DMS 273 (cell line): Measurements from ENCODE around the gene SCNN1A.
A peak's percentile ranks its signal among the peaks of the same experiment; 100 is the strongest.

Experiments
- DNase-seq: peaks from one replicate; lab custom pipeline; 2025; ENCODE audit not compliant: unreplicated experiment; lab: John Stamatoyannopoulos, UW

Gene SCNN1A

DNA sequence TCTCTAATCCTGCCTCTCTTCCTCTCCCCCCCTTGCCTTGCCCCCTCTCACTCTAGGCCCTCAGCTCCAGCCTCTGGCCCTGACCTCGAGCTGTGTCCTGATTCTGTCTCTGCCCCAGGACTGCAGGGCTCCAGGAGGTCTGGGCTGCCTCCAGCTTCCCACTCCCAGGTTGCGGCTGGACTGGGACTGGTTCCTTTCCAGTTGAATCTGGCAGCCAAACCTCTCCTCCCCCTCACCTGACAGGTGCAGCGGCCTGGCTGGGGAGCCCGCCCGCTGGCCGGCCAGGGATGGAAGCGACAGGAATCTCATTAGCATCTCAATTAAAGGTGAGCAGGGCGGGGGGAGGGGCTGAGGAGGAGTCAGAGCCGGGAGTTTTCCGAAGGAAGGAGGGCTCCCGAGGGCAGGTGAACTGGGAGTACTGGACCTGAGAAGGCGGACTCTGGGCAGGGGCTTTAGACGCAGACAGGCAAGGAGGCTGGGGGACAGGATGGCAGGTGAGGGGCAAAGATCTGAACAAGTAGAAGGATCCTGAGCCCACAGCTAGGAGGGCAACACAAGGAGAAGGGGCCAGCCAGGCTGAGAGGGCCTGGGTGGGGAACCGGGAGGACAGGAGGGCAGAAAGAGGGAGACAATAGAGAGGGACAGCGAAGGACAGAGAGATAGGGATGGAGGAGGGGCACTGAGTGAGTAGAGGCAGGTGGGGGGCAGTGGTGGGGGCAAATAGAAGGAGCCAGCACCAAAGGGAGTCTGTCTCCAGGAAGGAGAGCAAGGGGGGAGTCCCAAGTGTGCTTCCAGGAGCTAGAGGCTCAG lies at the start of gene SCNN1A:
SCNN1A (minus strand) TSS at position 295 of the 810 bp plus-strand sequence. CDS start 780 bp downstream, outside the sequence.
- no peak for DNase-seq

- DNase-seq, result no peak
Measured at GRCh38 chr12:6424866-6425265, 49.5 kb upstream of the SCNN1A start.

- no peak for DNase-seq
Measured at GRCh38 chr12:6424008-6424347, 48.6 kb upstream of the SCNN1A start.

- DNase-seq, result peak; percentile 91
Measured at GRCh38 chr12:6423267-6424007, 48.1 kb upstream of the SCNN1A start.

- DNase-seq, result no peak
Measured at GRCh38 chr12:6420364-6420763, 45.0 kb upstream of the SCNN1A start.

GRCh38 chr12:6418796-6419195 lies 43.4 kb upstream of the SCNN1A start:
- DNase-seq, result no peak

DNA sequence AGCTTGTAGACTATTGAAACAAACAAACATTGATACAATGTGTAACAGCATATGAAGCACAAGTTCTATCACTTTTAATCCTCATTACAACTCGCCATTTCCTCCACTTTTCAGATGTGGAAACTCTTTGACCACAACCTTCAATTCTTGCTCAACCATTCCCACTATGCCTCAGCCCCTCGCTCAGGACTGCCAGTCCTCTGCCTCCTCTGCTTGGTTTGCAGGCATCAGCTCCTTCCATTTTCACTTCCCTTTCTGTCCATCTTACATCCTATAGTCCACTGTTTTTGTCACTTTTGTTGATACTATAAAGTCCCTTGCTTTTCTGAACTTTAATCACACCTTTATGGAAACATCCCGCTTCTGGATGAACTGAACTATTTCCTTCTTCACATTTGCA lies 41.2 kb upstream of the SCNN1A start:
- no peak for DNase-seq

- no peak for DNase-seq
Measured at GRCh38 chr12:6407236-6407954, 32.0 kb upstream of the SCNN1A start.

DNA sequence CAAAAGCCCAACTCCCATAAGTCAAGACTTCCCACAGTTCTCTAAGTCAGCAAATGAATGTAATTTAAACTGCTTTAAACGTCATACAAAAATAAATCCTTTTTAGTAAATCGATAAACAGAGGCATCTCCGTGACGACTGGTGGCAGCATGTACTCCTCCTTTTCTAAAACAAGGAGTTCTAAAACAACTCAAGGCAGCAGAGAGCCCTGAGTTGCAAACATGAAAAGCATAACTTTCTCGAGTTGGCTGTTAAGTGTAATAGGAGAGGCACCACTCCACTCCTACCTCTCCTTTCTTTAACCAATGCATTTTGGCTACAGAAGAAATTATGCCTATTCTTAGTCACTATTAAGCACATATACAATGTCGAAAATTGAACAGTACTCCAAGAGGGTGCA lies 30.6 kb upstream of the SCNN1A start:
- no peak for DNase-seq

GRCh38 chr12:6404390-6404789 lies 29.0 kb upstream of the SCNN1A start:
- DNase-seq, result no peak

DNA sequence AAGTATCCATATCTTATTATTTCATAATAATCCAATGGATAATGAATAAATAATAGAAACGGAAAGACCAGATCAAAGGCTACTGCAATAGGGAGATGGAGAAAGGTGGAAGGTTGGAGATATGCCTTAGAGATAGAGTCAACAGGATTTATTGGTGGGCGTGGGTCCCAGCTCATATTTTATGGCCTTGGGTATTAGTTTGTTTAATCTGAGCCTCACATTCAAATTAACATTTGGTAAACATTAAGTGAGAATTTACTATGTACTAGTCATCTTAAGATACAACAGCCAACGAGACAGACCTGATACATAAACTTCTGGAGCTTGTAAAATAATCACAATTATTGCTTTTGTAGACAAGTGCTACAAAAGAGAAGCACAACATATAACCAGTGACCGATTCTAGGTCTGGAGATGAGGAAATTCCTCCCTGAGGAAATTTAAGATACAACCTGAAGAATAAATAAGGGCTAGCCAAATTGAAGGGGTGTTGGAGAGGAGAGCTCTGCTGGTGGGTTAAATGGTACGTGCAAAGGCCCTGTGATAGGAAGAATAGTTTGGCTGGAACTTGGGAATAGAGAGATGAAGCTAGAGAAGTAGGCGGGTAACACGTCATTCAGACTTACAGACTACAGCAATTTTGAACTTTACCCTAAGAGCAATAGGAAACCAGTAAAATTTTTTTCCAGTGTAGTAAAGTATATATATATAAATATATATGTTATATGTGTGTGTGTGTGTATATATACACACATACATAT lies 24.7 kb upstream of the SCNN1A start:
- no peak for DNase-seq

DNA sequence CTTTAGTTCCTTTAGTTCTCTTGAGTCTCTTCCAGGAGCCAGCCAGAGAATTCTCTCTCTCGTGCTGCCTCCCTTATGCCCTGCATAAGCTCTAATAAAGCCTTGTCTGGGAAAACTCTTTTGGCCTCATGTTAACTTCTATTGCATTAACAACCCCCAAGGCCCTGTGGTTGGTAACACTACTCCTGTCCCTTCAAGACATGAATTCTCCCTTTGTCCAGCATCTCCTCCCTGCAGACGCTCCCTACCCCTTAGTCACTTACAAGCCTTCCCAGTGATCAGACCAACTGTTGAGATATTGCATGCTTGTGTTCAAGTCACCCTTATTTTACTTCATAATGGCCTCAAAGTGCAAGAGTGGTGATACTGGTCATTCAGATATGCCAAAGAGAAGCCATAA lies 20.7 kb upstream of the SCNN1A start:
- no peak for DNase-seq

- no peak for DNase-seq
Measured at GRCh38 chr12:6394398-6394797, 19.0 kb upstream of the SCNN1A start.

- DNase-seq, result no peak
Measured at GRCh38 chr12:6393109-6393508, 17.7 kb upstream of the SCNN1A start.

DNA sequence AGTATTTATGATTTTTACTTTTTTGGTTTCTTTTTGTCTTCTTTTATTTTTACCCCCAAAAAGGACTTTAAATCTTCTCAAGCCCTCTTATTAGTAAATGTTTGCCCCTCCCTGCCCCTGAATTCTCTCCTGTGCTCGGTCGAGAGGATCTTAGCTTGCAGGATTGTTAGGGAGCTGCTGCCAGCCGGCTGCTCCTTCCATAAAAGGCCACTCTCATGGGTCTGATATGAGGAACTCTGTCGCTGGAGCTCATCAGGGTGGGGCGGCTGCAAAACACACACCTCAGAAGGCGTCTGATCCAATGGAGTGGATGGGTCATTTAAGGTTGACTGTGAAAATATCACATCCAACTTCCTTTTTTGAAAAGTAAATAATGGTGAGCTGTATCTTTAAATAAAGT lies 17.1 kb upstream of the SCNN1A start:
- DNase-seq, result no peak

- DNase-seq, result no peak
Measured at GRCh38 chr12:6391013-6391412, 15.7 kb upstream of the SCNN1A start.

DNA sequence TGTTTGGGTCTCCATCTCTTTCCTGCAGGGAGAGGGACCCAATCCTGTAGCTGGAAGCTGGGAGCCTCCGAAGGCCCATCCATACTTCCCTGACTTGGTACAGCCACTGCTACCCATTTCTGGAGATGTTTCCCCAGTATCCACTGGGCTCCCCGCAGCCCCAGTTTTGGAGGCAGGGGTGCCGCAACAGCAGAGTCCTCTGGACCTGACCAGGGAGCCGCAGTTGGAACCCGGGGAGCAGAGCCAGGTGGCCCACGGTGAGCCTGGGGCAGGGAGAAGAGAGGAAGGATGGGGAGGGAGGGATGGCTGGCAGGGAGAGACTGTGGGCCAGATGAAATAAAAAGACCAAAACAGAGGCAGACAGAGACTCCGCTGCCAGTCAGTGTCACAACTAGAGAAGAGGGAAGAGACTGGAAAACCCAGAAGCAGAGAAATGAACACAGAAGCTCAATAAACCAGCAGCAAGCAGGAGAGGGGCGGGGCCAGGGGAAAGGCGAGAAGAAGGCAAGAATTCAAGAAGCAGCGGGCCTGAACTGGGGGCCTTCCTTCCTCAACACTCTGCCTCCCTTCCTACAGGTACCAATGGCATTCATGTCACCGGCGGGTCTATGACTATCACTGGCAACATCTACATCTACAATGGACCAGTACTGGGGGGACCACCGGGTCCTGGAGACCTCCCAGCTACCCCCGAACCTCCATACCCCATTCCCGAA lies 14.9 kb upstream of the SCNN1A start:
- DNase-seq, result no peak

GRCh38 chr12:6387541-6387940 lies 12.2 kb upstream of the SCNN1A start:
- DNase-seq, result no peak

DNA sequence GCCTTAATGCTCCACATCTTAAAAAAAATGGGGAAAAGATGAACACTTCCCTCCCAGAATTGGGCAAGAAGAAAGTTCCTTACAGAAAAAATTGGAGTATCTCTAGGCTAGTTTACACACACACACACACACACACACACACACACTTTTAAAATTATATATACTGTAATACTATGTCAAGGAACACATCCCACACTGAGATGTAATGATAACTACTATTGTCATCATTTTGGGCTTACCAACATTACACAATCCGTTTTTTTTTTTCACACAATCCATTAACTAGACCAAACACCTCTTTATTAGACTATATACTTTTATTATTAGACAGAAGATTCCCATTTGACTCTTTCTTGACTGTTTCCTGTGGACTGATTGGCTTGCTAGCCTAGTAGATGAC lies 11.1 kb upstream of the SCNN1A start:
- no peak for DNase-seq

GRCh38 chr12:6386038-6386437 lies 10.7 kb upstream of the SCNN1A start:
- no peak for DNase-seq
